Fibroblast of lung (primary cell): ENCODE data around the gene CD69. TPM values are rescaled to one million over a fixed set of nuclear protein-coding genes. Genes with fewer than 3 reads are reported as not detected.

Source experiments
- DNase-seq, 2 donors: peaks; one replicate each; pipeline versions ENCODE4 v3.0.0 to v3.0.0-alpha.2; 2010; ENCODE audit warnings: low read depth in 2 of 2
- H2AFZ ChIP-seq: 2 replicates; pipeline ENCODE4 v1.5.1; 2012; ENCODE audit warnings: low read length, control low read depth, inconsistent platforms
- H3K27ac ChIP-seq: 2 replicates; pipeline ENCODE4 v1.5.1; 2011; ENCODE audit warnings: low read length, control low read depth; ENCODE audit not compliant: insufficient read depth
- H3K27me3 ChIP-seq: 2 replicates; pipeline ENCODE4 v1.5.1; 2011; ENCODE audit warnings: mild to moderate bottlenecking, low read length; ENCODE audit not compliant: control insufficient read depth, insufficient read depth
- H3K36me3 ChIP-seq: 2 replicates; pipeline ENCODE4 v1.5.1; 2011; ENCODE audit warnings: low read length; ENCODE audit not compliant: control insufficient read depth, insufficient read depth
- H3K4me1 ChIP-seq: 2 replicates; pipeline ENCODE4 v1.5.1; 2011; ENCODE audit warnings: low read length; ENCODE audit not compliant: control insufficient read depth, insufficient read depth; ENCODE audit errors: extremely low read depth
- H3K4me2 ChIP-seq: 2 replicates; pipeline ENCODE4 v1.5.1; 2011; ENCODE audit warnings: low read length, control low read depth; ENCODE audit not compliant: insufficient read depth; ENCODE audit errors: extremely low read depth
- H3K4me3 ChIP-seq, 4 experiments: fragments of 200-600 bp in 1 of 4; sonication (generic) in 1 of 4; replicated peaks in 1 of 4; 2 replicates each; pipeline ENCODE4 v1.5.1; 2011 to 2016; ENCODE audit warnings: low read length in 4 of 4, low read depth in 3 of 4, mild to moderate bottlenecking in 3 of 4, control low read depth in 2 of 4, inconsistent platforms in 1 of 4, mixed read lengths in 1 of 4; ENCODE audit not compliant: insufficient read depth in 1 of 4; ENCODE audit errors: control extremely low read depth in 1 of 4
- H3K79me2 ChIP-seq: 2 replicates; pipeline ENCODE4 v1.5.1; 2012; ENCODE audit warnings: mild to moderate bottlenecking, low read length, inconsistent platforms; ENCODE audit not compliant: control insufficient read depth, insufficient read depth
- H3K9ac ChIP-seq: 2 replicates; pipeline ENCODE4 v1.5.1; 2011; ENCODE audit warnings: mild to moderate bottlenecking, low read length, control low read depth; ENCODE audit not compliant: insufficient read depth
- H3K9me3 ChIP-seq: 2 replicates; pipeline ENCODE4 v1.5.1; 2012; ENCODE audit warnings: low read depth, low read length; ENCODE audit not compliant: control insufficient read depth, insufficient read depth
- H4K20me1 ChIP-seq: 2 replicates; pipeline ENCODE4 v1.5.1; 2011; ENCODE audit warnings: low read length; ENCODE audit not compliant: control insufficient read depth, insufficient read depth; ENCODE audit errors: extremely low read depth
- CTCF ChIP-seq, 2 donors: IDR thresholded peaks in 1 of 2; conservative IDR thresholded peaks in 1 of 2; 1 replicate in 1 of 2; 2 replicates in 1 of 2; pipeline ENCODE4 v1.5.1; 2011 to 2012; ENCODE audit warnings: low read length in 2 of 2, control low read depth in 1 of 2, inconsistent platforms in 1 of 2, low read depth in 1 of 2, mild to moderate bottlenecking in 1 of 2
- EZH2 ChIP-seq: IDR thresholded peaks from 2 replicates; pipeline ENCODE4 v1.5.1; 2012; ENCODE audit warnings: low read length, control low read depth, mild to moderate bottlenecking; ENCODE audit errors: missing control alignments
- polyA minus RNA-seq: library from RNA; depleted of rRNA, polyadenylated mRNA; stranded (reverse); fragments of >200 nt; gene quantifications from 2 replicates; pipeline ENCODE4 v1.2.3, GENCODE V29; 2011; ENCODE audit warnings: low replicate concordance
- polyA plus RNA-seq, 2 donors: library from polyadenylated mRNA; depleted of rRNA in 1 of 2; stranded (reverse) in 1 of 2; unstranded in 1 of 2; fragments of >200 nt; gene quantifications; 2 replicates each; pipeline ENCODE4 v1.2.1, GENCODE V29; 2011 to 2012; ENCODE audit warnings: missing spikeins in 1 of 2
- total RNA-seq: library from RNA; depleted of rRNA; stranded (reverse); fragments of >200 nt; gene quantifications from 2 replicates; pipeline ENCODE4 v1.2.1, GENCODE V29; 2014

Gene CD69
- total RNA-seq = not detected in 2 replicates
- not detected in 2 replicates for polyA plus RNA-seq
- not detected in 2 replicates for polyA plus RNA-seq (2012)
- not detected in 2 replicates for polyA minus RNA-seq

GRCh38 chr12:9760699-9761418 is at the start of gene CD69:
Gene CD69 (minus strand): TSS chr12:9760901. CDS start chr12:9760820, 81 bp downstream.
- Histone ChIP-seq H2AFZ (no peak within 1 kb of the TSS), H3K4me1 (no peaks in the 10 kb centered on the region), H3K36me3 (no peaks in the 10 kb centered on the region), H3K4me2 (no peak within 1 kb of the TSS), H3K27me3 (no peaks in the 10 kb centered on the region), H3K27ac (no peak within 1 kb of the TSS), H3K9me3 (no peaks in the 10 kb centered on the region), H3K79me2 (no peaks in the 10 kb centered on the region), H4K20me1 (no peaks in the 10 kb centered on the region), H3K9ac (no peak within 1 kb of the TSS), H3K4me3 (no peak within 1 kb of the TSS)
- DNase-seq = no peak
- no peak for TF ChIP-seq EZH2
- TF ChIP-seq CTCF (conservative IDR thresholded peaks at IDR 0.05 in 1 of 2, IDR thresholded peaks at IDR 0.05 in 1 of 2; ENCODE audit: low read depth in 1 of 2, low read length in 2 of 2) = no peak

GRCh38 chr12:9809866-9810265 is 49.2 kb upstream of the CD69 start:
- TF ChIP-seq CTCF (conservative IDR thresholded peaks at IDR 0.05 in 1 of 2, IDR thresholded peaks at IDR 0.05 in 1 of 2; ENCODE audit: low read depth in 1 of 2, low read length in 2 of 2) = no peak
- no peak for TF ChIP-seq EZH2
- H2AFZ ChIP-seq = no peak overlapping the region
- H3K4me3 ChIP-seq = no peak overlapping the region
- no peak for DNase-seq
- H4K20me1 ChIP-seq = no peaks in the 10 kb centered on the region
- no peaks in the 10 kb centered on the region for H3K9me3 ChIP-seq
- no peak overlapping the region for H3K4me2 ChIP-seq
- no peaks in the 10 kb centered on the region for H3K36me3 ChIP-seq
- no peak overlapping the region for H3K27ac ChIP-seq
- H3K4me1 ChIP-seq = no peaks in the 10 kb centered on the region
- no peaks in the 10 kb centered on the region for H3K79me2 ChIP-seq
- H3K9ac ChIP-seq = no peak overlapping the region
- H3K27me3 ChIP-seq = no peaks in the 10 kb centered on the region

- TF ChIP-seq EZH2 (no peak), CTCF (conservative IDR thresholded peaks at IDR 0.05 in 1 of 2, IDR thresholded peaks at IDR 0.05 in 1 of 2; ENCODE audit: low read depth in 1 of 2, low read length in 2 of 2) (no peak)
Observed at GRCh38 chr12:9809338-9809737, 48.6 kb upstream of the CD69 start.

More at GRCh38 chr12:9809338-9809737, 48.6 kb upstream of the CD69 start:
- Histone ChIP-seq H3K4me3 (no peak overlapping the region), H4K20me1 (no peaks in the 10 kb centered on the region), H3K9ac (no peak overlapping the region), H3K9me3 (no peaks in the 10 kb centered on the region), H3K79me2 (no peaks in the 10 kb centered on the region), H3K4me1 (no peaks in the 10 kb centered on the region), H3K4me2 (no peak overlapping the region), H3K27ac (no peak overlapping the region), H3K27me3 (no peaks in the 10 kb centered on the region), H2AFZ (no peak overlapping the region), H3K36me3 (no peaks in the 10 kb centered on the region)
- DNase-seq = no peak
